ENCODE data around the gene SPI1.
A peak's percentile ranks its signal among the peaks of the same experiment; 100 is the strongest.

SPI1 gene

GRCh38 chr11:47352556-47352955, 25.8 kb downstream of the SPI1 start, which contains the start of gene MYBPC3:
MYBPC3 (minus strand) TSS chr11:47352702; CDS start chr11:47352647, 55 bp downstream.
- DNase-seq (ENCODE audit: insufficient read length, low spot score) (no peak), FAIRE-seq (no peak)
- TF ChIP-seq POLR2A (IDR thresholded peaks at IDR 0.05; ENCODE audit: low read depth, low read length): no peak

DNA sequence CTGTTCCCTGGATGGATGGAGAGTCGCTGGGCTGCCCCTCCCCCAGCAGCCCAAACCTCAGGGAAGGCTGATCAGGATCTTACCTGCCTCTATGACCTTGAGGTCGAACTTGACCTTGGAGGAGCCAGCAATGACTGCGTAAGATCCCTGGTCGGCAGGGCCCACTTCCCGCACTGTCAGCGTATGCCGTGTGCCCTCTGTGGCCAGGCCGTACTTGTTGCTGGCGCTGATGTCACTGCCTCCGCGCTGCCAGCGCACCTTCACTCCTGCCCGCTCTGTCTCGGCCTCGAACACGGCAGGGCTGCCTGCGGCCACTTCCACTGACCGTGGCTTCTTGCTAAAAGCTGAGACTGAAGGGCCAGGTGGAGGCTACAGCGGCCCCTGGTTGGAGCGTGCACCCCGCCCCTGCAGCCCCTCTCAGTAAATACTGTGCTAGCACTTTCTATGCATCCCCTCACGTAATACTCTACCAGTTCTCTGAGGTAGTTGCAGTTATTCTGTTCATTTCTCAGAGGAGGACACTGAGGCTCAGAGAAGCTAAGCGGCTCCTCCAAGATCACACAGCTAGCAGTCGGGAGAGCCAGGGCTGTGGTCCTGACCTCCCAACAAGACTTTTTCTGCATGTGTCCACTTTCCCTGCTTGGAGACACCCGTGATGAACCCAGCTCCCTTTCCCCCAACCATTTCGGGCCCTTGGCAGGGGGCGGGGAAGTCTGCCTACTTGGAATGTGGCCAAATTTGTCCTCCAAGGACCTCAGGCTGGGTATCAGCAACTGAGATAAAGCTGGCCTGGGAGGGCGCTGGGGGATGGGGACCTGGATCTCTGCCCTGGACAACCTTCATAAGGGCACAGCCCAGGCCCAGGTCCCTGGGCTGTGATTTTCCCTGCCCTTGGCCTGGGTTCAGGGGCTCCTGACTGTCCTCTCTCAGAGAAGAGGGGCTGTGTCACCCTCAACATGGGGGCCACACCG, 26.9 kb downstream of the SPI1 start:
- DNase-seq (ENCODE audit: insufficient read length, low spot score): no peak
- no peak for FAIRE-seq
- no peak for TF ChIP-seq POLR2A (IDR thresholded peaks at IDR 0.05; ENCODE audit: low read depth, low read length)

- DNase-seq (ENCODE audit: insufficient read length, low spot score) (no peak), FAIRE-seq (no peak)
- TF ChIP-seq POLR2A (IDR thresholded peaks at IDR 0.05; ENCODE audit: low read depth, low read length): no peak
Observed at GRCh38 chr11:47350315-47350714, 28.0 kb downstream of the SPI1 start.

- FAIRE-seq: no peak
- no peak for TF ChIP-seq POLR2A (IDR thresholded peaks at IDR 0.05; ENCODE audit: low read depth, low read length)
Observed at GRCh38 chr11:47349521-47350095, 28.7 kb downstream of the SPI1 start.

DNA sequence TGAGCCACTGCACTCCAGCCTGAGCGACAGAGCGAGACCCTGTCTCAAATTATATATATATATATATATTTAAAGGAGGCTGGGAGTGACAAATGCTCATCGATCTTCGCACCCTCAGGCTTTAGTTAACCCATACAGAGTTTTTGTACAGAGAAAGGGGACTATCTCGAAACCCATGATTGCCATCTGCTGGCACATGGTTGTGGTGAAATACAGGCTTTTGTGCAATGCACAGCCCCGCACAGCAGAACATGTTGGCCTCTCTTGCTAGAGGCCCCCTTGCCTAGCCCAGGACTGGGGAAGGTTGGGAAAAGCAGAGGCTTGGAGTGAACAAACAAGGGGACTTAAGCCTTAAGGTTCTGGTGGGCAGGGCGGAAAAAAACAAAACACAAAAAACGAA, 29.5 kb downstream of the SPI1 start:
- no peak for FAIRE-seq
- TF ChIP-seq POLR2A (IDR thresholded peaks at IDR 0.05; ENCODE audit: low read depth, low read length): no peak
- DNase-seq (ENCODE audit: insufficient read length, low spot score): peak; percentile 62

More at GRCh38 chr11:47349521-47350095, 28.7 kb downstream of the SPI1 start:
- DNase-seq (ENCODE audit: insufficient read length, low spot score): no peak

GRCh38 chr11:47348131-47348802, 30.1 kb downstream of the SPI1 start:
- FAIRE-seq (no peak), DNase-seq (ENCODE audit: insufficient read length, low spot score) (no peak)
- no peak for TF ChIP-seq POLR2A (IDR thresholded peaks at IDR 0.05; ENCODE audit: low read depth, low read length)

DNA sequence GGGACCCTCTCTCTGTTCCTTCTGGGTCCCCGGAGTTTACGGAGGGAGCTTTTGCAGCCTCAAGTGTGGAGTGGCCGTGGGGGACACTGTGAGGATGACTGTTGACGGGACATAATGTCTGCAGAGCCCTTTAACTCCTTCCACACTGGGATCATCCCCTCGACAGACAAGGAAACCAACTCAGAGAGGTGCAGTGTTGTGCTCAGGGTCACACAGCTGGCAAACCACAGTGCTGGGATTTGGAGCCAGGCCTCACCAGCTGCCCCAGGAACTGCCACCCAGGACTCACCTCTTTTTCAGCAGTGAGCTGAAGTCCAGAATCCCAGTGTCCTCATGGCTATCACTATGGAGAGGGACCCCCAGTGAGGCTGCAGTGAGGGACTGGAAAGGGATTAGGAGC, 31.2 kb downstream of the SPI1 start:
- FAIRE-seq (no peak), DNase-seq (ENCODE audit: insufficient read length, low spot score) (no peak)
- TF ChIP-seq POLR2A (IDR thresholded peaks at IDR 0.05; ENCODE audit: low read depth, low read length): no peak

- FAIRE-seq: no peak
- no peak for TF ChIP-seq POLR2A (IDR thresholded peaks at IDR 0.05; ENCODE audit: low read depth, low read length)
- no peak for DNase-seq (ENCODE audit: insufficient read length, low spot score)
Observed at GRCh38 chr11:47345890-47346563, 32.3 kb downstream of the SPI1 start.

DNA sequence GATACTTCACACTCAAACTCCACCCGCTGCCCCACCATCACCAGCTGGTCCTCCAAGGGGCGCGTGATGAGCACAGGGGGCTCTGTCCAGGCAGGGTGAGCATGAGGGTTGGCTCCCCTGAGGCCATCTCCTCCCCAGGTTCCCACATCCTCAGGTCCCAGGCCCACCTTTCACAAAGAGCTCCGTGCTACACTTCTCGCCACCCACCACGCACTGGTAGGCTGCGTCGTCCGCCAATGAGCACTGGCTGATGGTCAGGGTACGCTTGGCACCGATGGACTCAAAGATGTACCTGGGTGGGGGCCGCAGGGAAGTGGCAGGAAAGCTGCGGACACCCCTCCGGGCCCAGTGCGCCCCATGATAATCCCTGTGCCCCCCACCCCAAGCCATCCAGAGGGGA, 35.5 kb downstream of the SPI1 start:
- DNase-seq (ENCODE audit: insufficient read length, low spot score) (no peak), FAIRE-seq (no peak)
- no peak for TF ChIP-seq POLR2A (IDR thresholded peaks at IDR 0.05; ENCODE audit: low read depth, low read length)

DNA sequence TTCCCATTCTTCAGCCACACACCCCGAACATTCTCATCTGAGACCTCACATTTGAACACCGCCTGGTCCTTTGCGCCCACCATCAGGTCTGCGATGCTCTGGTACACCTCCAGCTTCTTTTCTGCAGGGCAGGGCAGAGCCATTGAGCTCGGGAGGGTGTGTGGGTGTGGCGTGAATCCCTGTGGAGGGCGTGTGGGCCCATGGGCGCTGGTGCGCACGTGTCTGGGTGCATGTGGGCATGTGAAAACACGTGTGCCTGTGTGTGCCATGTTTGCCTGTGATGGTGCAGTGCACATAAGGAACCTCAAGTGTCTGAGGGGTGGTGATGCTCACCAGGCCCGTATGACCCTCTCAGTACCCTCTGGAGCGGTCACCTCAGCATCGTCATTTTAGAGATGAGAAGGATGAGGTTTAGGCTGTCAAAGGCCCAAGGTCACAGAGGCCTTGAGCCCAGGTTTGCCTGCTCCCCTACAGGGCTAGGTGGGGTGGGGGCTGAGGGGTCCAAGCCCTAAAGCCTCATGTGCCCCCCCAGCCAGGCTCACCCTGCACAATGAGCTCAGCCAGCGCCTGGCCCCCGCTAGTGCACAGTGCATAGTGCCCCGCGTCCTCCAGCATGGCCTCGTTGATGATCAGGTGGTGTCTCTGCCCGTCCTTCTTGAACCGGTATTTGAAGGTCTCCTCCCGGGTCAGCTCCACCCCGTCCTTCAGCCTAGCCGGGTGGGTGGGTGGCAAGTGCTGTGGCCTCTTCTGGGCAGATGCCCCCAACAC, 36.1 kb downstream of the SPI1 start:
- TF ChIP-seq POLR2A (IDR thresholded peaks at IDR 0.05; ENCODE audit: low read depth, low read length): no peak
- DNase-seq (ENCODE audit: insufficient read length, low spot score) (no peak), FAIRE-seq (no peak)

GRCh38 chr11:47340980-47341775, 37.2 kb downstream of the SPI1 start:
- FAIRE-seq (no peak), DNase-seq (ENCODE audit: insufficient read length, low spot score) (no peak)
- no peak for TF ChIP-seq POLR2A (IDR thresholded peaks at IDR 0.05; ENCODE audit: low read depth, low read length)

- TF ChIP-seq POLR2A (IDR thresholded peaks at IDR 0.05; ENCODE audit: low read depth, low read length): no peak
- DNase-seq (ENCODE audit: insufficient read length, low spot score) (no peak), FAIRE-seq (no peak)
Observed at GRCh38 chr11:47340010-47340409, 38.3 kb downstream of the SPI1 start.

Data from H54 (cell line).